Measurements from ENCODE around the gene IP6K3.

The IP6K3 gene

GRCh38 chr6:33705955-33706725 lies 40.6 kb downstream of the IP6K3 start:
- no peak for DNase-seq (ENCODE audit: low read depth, low spot score)

DNA sequence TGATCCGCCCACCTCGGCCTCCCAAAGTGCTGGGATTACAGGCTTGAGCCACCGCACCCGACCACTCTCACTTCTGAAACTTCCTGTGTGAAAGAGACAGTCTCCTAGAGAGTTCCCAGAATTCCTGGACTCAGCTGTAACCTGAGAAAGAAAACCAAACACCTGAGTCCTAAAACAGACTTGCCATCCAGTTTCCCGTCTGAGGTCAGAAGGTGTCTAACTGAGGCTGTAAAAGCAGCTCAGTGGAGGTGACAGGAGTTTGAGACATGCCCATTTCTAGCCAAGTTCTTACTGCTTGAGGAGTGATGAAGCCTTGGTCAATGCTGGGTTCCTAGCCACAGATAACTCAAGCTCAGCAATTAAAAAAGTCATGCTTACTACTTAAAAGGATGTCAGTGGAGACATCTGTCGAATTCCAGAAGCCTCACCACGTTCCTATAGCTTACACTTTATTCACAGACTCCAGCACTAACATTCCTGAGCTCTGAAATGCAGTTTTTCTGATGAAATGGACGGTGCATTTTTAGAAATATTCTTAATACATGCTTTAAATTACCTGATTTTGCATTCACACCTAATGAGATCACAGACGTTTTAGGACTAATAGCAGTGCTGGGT lies 41.3 kb downstream of the IP6K3 start:
- no peak for DNase-seq (ENCODE audit: low read depth, low spot score)

- no peak for DNase-seq (ENCODE audit: low read depth, low spot score)
These were observed 42.3 kb downstream of the IP6K3 start for GRCh38 chr6:33704215-33705066.

- DNase-seq (ENCODE audit: low read depth, low spot score) = no peak
These were observed 44.2 kb downstream of the IP6K3 start for GRCh38 chr6:33702345-33702977.

DNA sequence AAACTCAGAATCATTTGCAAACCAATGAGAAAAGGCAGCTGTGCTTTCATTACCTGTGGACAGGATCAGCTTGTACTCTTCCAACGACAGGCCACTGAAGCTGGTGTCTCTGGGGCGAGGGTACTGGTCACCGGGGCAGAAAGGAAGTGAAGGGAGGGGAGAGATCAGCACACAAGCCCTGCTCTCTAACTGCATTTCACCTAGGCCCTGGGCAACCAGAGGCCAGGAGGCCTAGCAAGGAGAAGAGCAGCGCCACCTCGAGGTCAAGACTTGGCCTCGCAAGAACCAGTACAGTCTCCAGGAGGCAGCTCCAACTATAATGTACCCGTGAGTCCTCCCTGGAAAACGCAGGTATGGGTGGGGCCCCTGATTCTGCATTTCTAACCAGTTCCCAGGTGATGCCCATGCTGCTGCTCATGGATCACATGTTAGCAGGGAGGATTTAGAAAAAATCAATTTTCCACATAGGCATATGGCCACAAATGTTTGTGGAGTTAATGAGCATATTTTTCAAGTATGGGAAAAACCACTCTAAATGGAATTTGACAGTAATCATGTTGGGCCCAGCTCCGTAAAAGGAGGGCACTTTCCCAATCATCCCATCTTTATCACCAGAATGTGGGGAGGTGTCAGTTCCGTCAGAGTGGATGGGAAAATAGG lies 46.2 kb downstream of the IP6K3 start:
- no peak for DNase-seq (ENCODE audit: low read depth, low spot score)

GRCh38 chr6:33699739-33700138 lies 47.0 kb downstream of the IP6K3 start:
- no peak for DNase-seq (ENCODE audit: low read depth, low spot score)

DNA sequence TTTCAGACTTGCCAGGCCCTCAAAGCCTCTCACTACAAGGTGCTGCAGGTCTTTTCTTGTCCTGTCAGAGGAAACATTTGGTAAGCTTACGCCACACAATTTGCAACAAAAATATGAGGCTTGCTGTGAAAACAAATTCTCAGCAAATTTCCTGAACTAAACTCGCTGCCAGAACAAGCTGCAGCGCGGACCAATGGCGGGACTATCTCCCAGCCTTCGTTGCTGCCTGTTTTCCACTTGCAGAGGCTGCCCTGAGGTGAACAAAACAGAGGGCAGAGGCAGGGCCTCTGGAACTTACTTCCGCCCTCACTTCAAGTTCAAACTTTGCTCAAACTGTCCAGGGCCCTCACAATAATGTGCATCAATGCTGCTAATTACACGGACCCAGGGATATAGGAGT lies 47.6 kb downstream of the IP6K3 start:
- no peak for DNase-seq (ENCODE audit: low read depth, low spot score)

GRCh38 chr6:33698494-33698893 lies 48.2 kb downstream of the IP6K3 start:
- no peak for DNase-seq (ENCODE audit: low read depth, low spot score)

DNA sequence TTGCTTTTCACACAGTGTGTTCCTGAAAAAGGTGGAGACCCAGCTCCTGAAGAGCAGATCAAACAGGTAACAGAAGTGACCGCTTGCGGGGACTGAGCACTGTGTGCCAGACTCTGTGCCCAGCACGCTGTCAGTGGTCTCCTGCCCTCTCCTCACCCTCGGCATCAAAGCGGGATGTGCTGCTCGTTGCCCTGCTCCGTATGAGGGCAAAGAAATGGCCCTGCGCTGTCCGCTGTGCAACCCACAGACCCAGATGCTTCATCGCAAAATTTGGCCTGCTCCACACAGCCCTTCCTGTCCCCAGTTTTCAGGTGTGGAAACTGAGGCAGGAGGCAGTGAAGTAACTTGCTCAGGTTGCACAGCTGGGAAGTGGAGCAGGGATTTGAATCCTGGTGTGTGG lies 48.9 kb downstream of the IP6K3 start:
- no peak for DNase-seq (ENCODE audit: low read depth, low spot score)

DNA sequence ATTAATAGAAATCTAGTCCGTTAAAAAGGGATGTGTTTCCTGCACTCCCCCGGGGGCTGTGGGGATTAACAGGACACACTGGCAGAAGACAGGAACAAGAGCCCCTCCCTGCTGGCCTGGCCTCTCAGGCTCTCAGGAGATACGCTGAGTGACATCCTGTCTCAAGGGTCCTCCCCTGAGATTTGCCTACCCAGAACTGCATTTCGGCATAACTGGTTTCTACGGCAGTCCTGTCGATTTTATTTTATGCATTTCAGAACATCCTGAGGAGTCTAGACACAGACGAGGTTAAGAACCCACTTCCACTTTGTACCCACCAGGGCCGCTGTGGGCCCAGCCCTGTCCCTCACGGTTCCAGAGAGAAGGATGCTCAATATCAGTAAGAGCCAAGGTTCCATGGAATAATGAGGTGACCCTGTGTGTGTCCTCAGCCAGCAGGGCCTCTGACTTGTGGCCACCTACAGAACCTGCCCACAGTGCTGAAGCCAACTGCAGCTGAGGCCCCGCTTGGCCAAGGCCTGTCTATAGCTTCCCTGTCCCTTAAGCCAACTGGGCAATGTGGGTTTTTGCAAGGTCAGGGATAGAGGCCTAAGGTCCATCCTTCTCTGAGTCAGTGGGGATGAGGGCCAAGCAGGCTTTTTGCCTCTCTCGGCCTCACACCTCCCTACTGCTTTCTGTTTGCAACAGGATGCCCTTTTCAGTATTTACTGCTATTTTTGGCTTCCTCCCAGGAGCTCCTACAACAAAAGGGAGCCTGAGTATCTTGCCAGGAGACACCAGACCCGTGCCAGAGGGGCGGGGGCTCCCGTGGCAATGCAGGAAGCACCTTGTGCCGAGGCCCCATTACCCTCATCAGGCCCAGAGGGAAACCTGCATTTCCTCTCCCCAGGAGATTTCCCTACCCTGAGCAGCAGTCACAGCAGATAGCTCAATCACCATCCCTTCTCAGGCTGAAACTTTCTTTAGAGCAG lies 49.9 kb downstream of the IP6K3 start:
- peak; percentile 48 for DNase-seq (ENCODE audit: low read depth, low spot score)

GRCh38 chr6:33696076-33696475 lies 50.6 kb downstream of the IP6K3 start:
- no peak for DNase-seq (ENCODE audit: low read depth, low spot score)

GRCh38 chr6:33695451-33695887 lies 51.2 kb downstream of the IP6K3 start:
- DNase-seq (ENCODE audit: low read depth, low spot score) = no peak

- DNase-seq (ENCODE audit: low read depth, low spot score) = no peak
These were observed 51.7 kb downstream of the IP6K3 start for GRCh38 chr6:33694977-33695376.

DNA sequence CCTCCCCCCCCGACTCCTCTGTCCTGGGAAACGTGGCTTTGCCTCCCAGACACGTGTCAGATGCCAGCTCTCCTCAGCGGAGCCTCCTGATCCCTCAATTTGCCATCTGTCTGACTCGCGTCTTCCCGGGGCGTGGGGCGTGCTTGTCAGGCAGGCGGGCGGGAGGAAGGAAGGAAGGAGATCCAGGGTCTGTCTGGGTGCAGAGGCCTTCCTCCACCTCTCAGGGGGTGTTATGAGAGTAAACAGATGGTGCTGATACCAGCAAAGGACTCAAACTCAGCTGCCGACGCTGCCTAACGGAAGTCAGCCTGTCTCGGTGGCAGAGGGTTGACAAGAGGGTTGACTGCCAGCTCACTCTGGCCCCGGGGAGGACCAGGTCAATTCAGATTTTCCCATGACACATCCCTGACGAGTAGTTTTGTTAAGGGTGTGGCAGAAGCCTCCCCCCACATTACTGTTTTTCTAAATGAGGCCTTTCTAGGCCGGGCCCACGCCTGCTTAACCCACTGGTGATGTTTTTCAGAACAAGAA lies 52.2 kb downstream of the IP6K3 start:
- no peak for DNase-seq (ENCODE audit: low read depth, low spot score)

DNA sequence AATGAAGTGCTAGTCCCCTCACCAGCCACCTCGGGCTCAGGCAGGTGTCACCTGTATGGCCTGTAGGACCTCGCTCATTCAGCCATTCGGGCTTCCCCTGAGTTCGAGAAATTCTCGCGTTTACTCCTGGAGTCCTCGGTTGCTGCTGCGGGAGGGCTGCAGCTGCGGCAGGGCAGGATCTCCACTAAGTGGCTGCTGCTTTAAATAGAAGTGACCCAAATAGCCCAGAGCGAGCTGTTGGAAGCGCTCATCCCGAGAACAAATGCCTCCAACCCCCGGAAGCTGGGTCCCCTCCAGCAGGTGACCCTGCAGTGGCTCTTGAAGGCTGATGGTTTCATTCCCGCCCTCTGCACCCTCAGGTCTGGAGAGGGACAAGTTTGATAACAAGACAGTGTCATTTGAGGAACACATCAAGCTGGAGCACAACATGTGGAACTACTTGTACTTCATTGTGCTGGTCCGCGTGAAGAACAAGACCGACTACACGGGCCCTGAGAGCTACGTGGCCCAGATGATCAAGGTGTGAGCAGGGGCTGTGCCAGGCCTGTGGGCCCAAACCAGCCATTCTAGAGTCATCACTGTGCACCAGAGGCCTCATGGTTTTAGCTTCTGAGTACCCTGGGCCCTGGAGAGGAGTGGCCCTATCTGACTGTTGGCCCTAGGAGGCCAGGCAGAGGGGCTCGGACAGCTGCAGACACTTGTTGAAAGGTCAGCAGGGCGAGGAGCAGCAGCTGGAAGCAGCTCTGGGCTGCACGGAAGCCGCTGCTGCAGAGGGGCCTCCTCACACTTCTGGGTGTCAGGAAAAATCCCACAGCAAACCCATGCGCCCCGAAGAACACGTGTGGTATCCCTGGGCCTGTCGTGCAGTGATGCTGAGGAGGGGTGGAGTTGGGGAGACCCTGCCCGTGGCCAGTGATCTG lies 53.3 kb downstream of the IP6K3 start:
- DNase-seq (ENCODE audit: low read depth, low spot score) = no peak

DNA sequence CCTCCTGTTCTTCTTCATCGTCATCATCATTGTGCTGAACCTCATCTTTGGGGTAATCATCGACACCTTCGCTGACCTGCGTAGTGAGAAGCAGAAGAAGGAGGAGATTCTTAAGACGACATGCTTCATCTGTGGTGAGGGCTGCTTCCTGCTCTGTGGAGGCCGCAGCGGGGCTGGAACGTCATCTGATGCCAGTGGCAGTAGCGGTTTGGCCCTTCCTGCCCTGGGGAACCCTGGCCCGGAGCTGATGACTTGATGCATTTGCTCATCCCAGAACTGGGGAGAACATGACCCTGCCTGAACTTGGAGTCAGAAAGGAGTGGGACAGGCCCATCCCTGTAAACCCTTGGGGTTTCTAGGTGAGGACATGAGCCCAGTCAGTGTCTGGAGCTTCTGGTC lies 53.9 kb downstream of the IP6K3 start:
- DNase-seq (ENCODE audit: low read depth, low spot score) = no peak

GRCh38 chr6:33692078-33692759 lies 54.5 kb downstream of the IP6K3 start:
- DNase-seq (ENCODE audit: low read depth, low spot score) = no peak

GRCh38 chr6:33691456-33692077 lies 55.1 kb downstream of the IP6K3 start:
- DNase-seq (ENCODE audit: low read depth, low spot score) = no peak
